Esophagus muscularis mucosa (tissue), 4 donors: Measurements from ENCODE around the gene CMTM5.

Experiments used
- CTCF ChIP-seq, 3 experiments: fragments of 200-600 bp in 2 of 3; fragments of 450-650 bp in 1 of 3; sonication (generic) in 2 of 3; IDR thresholded peaks; one replicate each; pipeline ENCODE4 v1.5.1; 2017 to 2019; ENCODE audit warnings: antibody characterized with exemption in 3 of 3, mild to moderate bottlenecking in 2 of 3, moderate library complexity in 1 of 3
- EP300 ChIP-seq: sonication (generic); formaldehyde crosslinking; IDR thresholded peaks from one replicate; pipeline ENCODE4 v1.6.1; 2017; ENCODE audit warnings: antibody characterized with exemption
- POLR2A ChIP-seq: fragments of 450-650 bp; IDR thresholded peaks from one replicate; pipeline ENCODE4 v1.6.1; 2017; ENCODE audit warnings: antibody characterized with exemption, moderate library complexity, mild to moderate bottlenecking, low read depth
- POLR2AphosphoS5 ChIP-seq, 2 donors: sonication (generic); formaldehyde crosslinking; IDR thresholded peaks; one replicate each; pipeline ENCODE4 v1.6.1; 2017; ENCODE audit warnings: antibody characterized with exemption in 2 of 2

GRCh38 chr14:23403908-23404307 is 27.1 kb downstream of the CMTM5 start:
- no peak for TF ChIP-seq CTCF (IDR thresholded peaks at IDR 0.05)
- no peak for TF ChIP-seq POLR2A
- no peak for TF ChIP-seq POLR2AphosphoS5 (IDR thresholded peaks at IDR 0.05)
- TF ChIP-seq EP300: no peak
